ENCODE measurements around the gene NOX1.

DNA sequence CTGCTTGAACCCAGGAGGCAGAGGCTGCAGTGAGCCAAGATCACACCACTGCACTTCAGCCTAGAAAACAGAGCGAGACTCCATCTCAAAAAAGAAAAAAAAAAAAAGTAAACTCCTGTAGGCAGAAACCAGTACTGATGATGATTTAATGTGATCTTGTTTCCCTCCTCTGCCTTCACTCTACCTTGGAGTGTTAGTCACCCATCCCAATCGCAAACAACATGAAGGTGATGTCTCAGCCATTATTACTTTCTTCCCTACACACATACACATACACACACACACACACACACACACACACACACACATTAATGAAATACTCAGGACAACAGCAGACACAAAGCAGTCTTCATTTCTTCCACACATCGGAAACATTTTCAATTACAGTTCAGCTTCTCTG, 39.0 kb upstream of the NOX1 start:
- TF ChIP-seq EZH2 (IDR thresholded peaks at IDR 0.05; ENCODE audit: borderline replicate concordance, low read depth, low read length, poor library complexity, severe bottlenecking) (no peak), CTCF (conservative IDR thresholded peaks at IDR 0.05; ENCODE audit: low read depth, low read length) (no peak)

Data from A673 (cell line).